WTC11 (cell line): Measurements from ENCODE around the gene TLX2. TPM values are rescaled to one million over a fixed set of nuclear protein-coding genes. Genes with fewer than 3 reads are reported as not detected.

Experiments
- ATAC-seq: fragments of 200-7000 bp; cut with Tn5 transposase; 2 replicates; pipeline ENCODE4 v1.10.0; 2021; ENCODE audit warnings: mild to moderate bottlenecking, moderate library complexity
- CTCF ChIA-PET: fragments of 300-600 bp; sonication (Branson Sonifier 250); formaldehyde crosslinking; loops from one replicate; lab custom pipeline; 2021; ENCODE audit warnings: antibody characterized with exemption; lab: Charles Lee
- POLR2A ChIA-PET: fragments of 350-600 bp; sonication (Branson Sonifier 250); formaldehyde crosslinking; loops from one replicate; lab custom pipeline; 2021; ENCODE audit warnings: antibody characterized with exemption; lab: Charles Lee
- DNase-seq: peaks from one replicate; pipeline ENCODE4 v3.0.0; 2021; ENCODE audit warnings: low spot score
- H3K27ac Mint-ChIP-seq: 2 replicates; pipeline ENCODE4 v1.8.0; 2021; ENCODE audit warnings: mixed read lengths
- H3K27me3 Mint-ChIP-seq: 2 replicates; pipeline ENCODE4 v1.8.0; 2021; ENCODE audit warnings: low read depth, mild to moderate bottlenecking, moderate library complexity, mixed read lengths
- H3K36me3 Mint-ChIP-seq: 2 replicates; pipeline ENCODE4 v1.8.0; 2021; ENCODE audit warnings: mixed read lengths
- H3K4me1 Mint-ChIP-seq: 2 replicates; pipeline ENCODE4 v1.8.0; 2022; ENCODE audit warnings: mixed read lengths
- H3K4me3 Mint-ChIP-seq: 2 replicates; pipeline ENCODE4 v1.8.0; 2021; ENCODE audit warnings: mild to moderate bottlenecking, moderate library complexity, mixed read lengths
- H3K9me3 Mint-ChIP-seq: 2 replicates; pipeline ENCODE4 v1.8.0; 2021; ENCODE audit warnings: mixed read lengths
- E2F5 ChIP-seq: sonication (generic); formaldehyde crosslinking; IDR thresholded peaks from 2 replicates; pipeline ENCODE4 v1.8.1; 2022; ENCODE audit warnings: mild to moderate bottlenecking, moderate library complexity, missing genetic modification reagents
- ELF4 ChIP-seq: sonication (generic); formaldehyde crosslinking; IDR thresholded peaks from 2 replicates; pipeline ENCODE4 v1.8.1; 2022; ENCODE audit warnings: low read depth, mild to moderate bottlenecking, moderate library complexity, missing genetic modification reagents
- ETV6 ChIP-seq: sonication (generic); formaldehyde crosslinking; IDR thresholded peaks from 2 replicates; pipeline ENCODE4 v1.8.1; 2022; ENCODE audit warnings: mild to moderate bottlenecking, missing genetic modification reagents
- GTF2I ChIP-seq: fragments of 250-450 bp; sonication (Bioruptor Pico); conservative IDR thresholded peaks from 2 replicates; pipeline ENCODE4 v1.4.0; 2021; ENCODE audit warnings: mild to moderate bottlenecking
- JAZF1 ChIP-seq: fragments of 250-450 bp; sonication (Bioruptor Pico); IDR thresholded peaks from 2 replicates; pipeline ENCODE4 v1.9.0; 2021; ENCODE audit warnings: moderate library complexity, mild to moderate bottlenecking, inconsistent platforms
- MLX ChIP-seq: sonication (generic); formaldehyde crosslinking; IDR thresholded peaks from 2 replicates; pipeline ENCODE4 v1.8.1; 2023; ENCODE audit warnings: mild to moderate bottlenecking, missing genetic modification reagents, moderate library complexity
- ZNF232 ChIP-seq: sonication (generic); formaldehyde crosslinking; IDR thresholded peaks from 2 replicates; pipeline ENCODE4 v1.8.0; 2022; ENCODE audit warnings: mild to moderate bottlenecking, missing genetic modification reagents
- ZNF317 ChIP-seq: sonication (generic); formaldehyde crosslinking; IDR thresholded peaks from 2 replicates; pipeline ENCODE4 v1.8.1; 2023; ENCODE audit warnings: low read depth, mild to moderate bottlenecking, moderate library complexity, missing genetic modification reagents, borderline replicate concordance
- ZNF396 ChIP-seq: fragments of 250-450 bp; sonication (Bioruptor Pico); IDR thresholded peaks from 2 replicates; pipeline ENCODE4 v1.8.0; 2021; ENCODE audit warnings: mild to moderate bottlenecking, moderate library complexity, borderline replicate concordance
- total RNA-seq: library from RNA; stranded (reverse); gene quantifications from 3 replicates; pipeline ENCODE4 v1.2.3, GENCODE V29; 2021
- TF ChIP-seq, protein P1 (sequence below): sonication (generic); formaldehyde crosslinking; IDR thresholded peaks from 2 replicates; pipeline ENCODE4 v1.8.1; 2022; ENCODE audit warnings: low read depth, missing genetic modification reagents, borderline replicate concordance
- TF ChIP-seq, protein P2 (sequence below): sonication (generic); formaldehyde crosslinking; IDR thresholded peaks from 2 replicates; pipeline ENCODE4 v1.8.0; 2023; ENCODE audit warnings: mild to moderate bottlenecking, missing genetic modification reagents
- TF ChIP-seq, protein P3 (sequence below): fragments of 250-450 bp; sonication (Bioruptor Pico); IDR thresholded peaks from 2 replicates; pipeline ENCODE4 v1.9.0; 2021; ENCODE audit warnings: mild to moderate bottlenecking, borderline replicate concordance
- TF ChIP-seq, protein P4 (sequence below): sonication (generic); formaldehyde crosslinking; conservative IDR thresholded peaks from 2 replicates; pipeline ENCODE4 v1.8.1; 2023; ENCODE audit warnings: mild to moderate bottlenecking, low read depth, missing genetic modification reagents, moderate library complexity
- TF ChIP-seq, protein P5 (sequence below): sonication (generic); formaldehyde crosslinking; conservative IDR thresholded peaks from 2 replicates; pipeline ENCODE4 v1.8.1; 2022; ENCODE audit warnings: mild to moderate bottlenecking, missing genetic modification reagents
- TF ChIP-seq, protein P6 (sequence below): sonication (generic); formaldehyde crosslinking; IDR thresholded peaks from 2 replicates; pipeline ENCODE4 v1.8.1; 2023; ENCODE audit warnings: mild to moderate bottlenecking, missing genetic modification reagents, borderline replicate concordance

The TLX2 gene
- total RNA-seq, 1 experiment from 2014 or later: 0.26 TPM

GRCh38 chr2:74499267-74499939, 14.8 kb upstream of the TLX2 start, which contains the start of gene LBX2:
TSS of gene LBX2 (minus strand) at chr2:74499603. CDS start at chr2:74499537, 66 bp downstream.
- Mint-ChIP-seq H3K27me3 (peaks cover 100% of the 10 kb centered on the region), H3K27ac (no peak within 1 kb of the TSS), H3K36me3 (peaks cover 2% of the 10 kb centered on the region; the same call in 1 of the 2 replicates), H3K4me3 (peak within 1 kb of the TSS; percentile 79), H3K9me3 (no peaks in the 10 kb centered on the region), H3K4me1 (peaks cover 50% of the 10 kb centered on the region)
- peak; percentile 5 for ATAC-seq
- peak; percentile 52 for DNase-seq
- ChIA-PET CTCF (interaction anchor here (0.8 to 6.0 kb wide), 5 partner anchors 16 to 164 kb away, joined by 3 to 43 read pairs (median 5); partner anchors contain the start of genes CCDC142 and TTC31), POLR2A (interaction anchor here (0.6 to 1.5 kb wide), 5 partner anchors 16 to 215 kb away, joined by 3 to 6 read pairs (median 4); partner anchors contain the start of genes CCDC142, TTC31 and WBP1)
- no peak for TF ChIP-seq ZNF317 (CRISPR knock-in tag)
- no peak for TF ChIP-seq ZNF232 (CRISPR knock-in tag)
- no peak for TF ChIP-seq E2F5 (CRISPR knock-in tag)
- no peak for TF ChIP-seq JAZF1 (CRISPR knock-in tag)
- TF ChIP-seq, protein P1, sequence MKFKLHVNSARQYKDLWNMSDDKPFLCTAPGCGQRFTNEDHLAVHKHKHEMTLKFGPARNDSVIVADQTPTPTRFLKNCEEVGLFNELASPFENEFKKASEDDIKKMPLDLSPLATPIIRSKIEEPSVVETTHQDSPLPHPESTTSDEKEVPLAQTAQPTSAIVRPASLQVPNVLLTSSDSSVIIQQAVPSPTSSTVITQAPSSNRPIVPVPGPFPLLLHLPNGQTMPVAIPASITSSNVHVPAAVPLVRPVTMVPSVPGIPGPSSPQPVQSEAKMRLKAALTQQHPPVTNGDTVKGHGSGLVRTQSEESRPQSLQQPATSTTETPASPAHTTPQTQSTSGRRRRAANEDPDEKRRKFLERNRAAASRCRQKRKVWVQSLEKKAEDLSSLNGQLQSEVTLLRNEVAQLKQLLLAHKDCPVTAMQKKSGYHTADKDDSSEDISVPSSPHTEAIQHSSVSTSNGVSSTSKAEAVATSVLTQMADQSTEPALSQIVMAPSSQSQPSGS (CRISPR knock-in tag): no peak
- no peak for TF ChIP-seq ETV6 (CRISPR knock-in tag)
- TF ChIP-seq, protein P2, sequence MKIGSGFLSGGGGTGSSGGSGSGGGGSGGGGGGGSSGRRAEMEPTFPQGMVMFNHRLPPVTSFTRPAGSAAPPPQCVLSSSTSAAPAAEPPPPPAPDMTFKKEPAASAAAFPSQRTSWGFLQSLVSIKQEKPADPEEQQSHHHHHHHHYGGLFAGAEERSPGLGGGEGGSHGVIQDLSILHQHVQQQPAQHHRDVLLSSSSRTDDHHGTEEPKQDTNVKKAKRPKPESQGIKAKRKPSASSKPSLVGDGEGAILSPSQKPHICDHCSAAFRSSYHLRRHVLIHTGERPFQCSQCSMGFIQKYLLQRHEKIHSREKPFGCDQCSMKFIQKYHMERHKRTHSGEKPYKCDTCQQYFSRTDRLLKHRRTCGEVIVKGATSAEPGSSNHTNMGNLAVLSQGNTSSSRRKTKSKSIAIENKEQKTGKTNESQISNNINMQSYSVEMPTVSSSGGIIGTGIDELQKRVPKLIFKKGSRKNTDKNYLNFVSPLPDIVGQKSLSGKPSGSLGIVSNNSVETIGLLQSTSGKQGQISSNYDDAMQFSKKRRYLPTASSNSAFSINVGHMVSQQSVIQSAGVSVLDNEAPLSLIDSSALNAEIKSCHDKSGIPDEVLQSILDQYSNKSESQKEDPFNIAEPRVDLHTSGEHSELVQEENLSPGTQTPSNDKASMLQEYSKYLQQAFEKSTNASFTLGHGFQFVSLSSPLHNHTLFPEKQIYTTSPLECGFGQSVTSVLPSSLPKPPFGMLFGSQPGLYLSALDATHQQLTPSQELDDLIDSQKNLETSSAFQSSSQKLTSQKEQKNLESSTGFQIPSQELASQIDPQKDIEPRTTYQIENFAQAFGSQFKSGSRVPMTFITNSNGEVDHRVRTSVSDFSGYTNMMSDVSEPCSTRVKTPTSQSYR (CRISPR knock-in tag): no peak
- TF ChIP-seq, protein P3, sequence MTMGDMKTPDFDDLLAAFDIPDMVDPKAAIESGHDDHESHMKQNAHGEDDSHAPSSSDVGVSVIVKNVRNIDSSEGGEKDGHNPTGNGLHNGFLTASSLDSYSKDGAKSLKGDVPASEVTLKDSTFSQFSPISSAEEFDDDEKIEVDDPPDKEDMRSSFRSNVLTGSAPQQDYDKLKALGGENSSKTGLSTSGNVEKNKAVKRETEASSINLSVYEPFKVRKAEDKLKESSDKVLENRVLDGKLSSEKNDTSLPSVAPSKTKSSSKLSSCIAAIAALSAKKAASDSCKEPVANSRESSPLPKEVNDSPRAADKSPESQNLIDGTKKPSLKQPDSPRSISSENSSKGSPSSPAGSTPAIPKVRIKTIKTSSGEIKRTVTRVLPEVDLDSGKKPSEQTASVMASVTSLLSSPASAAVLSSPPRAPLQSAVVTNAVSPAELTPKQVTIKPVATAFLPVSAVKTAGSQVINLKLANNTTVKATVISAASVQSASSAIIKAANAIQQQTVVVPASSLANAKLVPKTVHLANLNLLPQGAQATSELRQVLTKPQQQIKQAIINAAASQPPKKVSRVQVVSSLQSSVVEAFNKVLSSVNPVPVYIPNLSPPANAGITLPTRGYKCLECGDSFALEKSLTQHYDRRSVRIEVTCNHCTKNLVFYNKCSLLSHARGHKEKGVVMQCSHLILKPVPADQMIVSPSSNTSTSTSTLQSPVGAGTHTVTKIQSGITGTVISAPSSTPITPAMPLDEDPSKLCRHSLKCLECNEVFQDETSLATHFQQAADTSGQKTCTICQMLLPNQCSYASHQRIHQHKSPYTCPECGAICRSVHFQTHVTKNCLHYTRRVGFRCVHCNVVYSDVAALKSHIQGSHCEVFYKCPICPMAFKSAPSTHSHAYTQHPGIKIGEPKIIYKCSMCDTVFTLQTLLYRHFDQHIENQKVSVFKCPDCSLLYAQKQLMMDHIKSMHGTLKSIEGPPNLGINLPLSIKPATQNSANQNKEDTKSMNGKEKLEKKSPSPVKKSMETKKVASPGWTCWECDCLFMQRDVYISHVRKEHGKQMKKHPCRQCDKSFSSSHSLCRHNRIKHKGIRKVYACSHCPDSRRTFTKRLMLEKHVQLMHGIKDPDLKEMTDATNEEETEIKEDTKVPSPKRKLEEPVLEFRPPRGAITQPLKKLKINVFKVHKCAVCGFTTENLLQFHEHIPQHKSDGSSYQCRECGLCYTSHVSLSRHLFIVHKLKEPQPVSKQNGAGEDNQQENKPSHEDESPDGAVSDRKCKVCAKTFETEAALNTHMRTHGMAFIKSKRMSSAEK (CRISPR knock-in tag): no peak
- TF ChIP-seq GTF2I (CRISPR knock-in tag): no peak
- TF ChIP-seq, protein P4, sequence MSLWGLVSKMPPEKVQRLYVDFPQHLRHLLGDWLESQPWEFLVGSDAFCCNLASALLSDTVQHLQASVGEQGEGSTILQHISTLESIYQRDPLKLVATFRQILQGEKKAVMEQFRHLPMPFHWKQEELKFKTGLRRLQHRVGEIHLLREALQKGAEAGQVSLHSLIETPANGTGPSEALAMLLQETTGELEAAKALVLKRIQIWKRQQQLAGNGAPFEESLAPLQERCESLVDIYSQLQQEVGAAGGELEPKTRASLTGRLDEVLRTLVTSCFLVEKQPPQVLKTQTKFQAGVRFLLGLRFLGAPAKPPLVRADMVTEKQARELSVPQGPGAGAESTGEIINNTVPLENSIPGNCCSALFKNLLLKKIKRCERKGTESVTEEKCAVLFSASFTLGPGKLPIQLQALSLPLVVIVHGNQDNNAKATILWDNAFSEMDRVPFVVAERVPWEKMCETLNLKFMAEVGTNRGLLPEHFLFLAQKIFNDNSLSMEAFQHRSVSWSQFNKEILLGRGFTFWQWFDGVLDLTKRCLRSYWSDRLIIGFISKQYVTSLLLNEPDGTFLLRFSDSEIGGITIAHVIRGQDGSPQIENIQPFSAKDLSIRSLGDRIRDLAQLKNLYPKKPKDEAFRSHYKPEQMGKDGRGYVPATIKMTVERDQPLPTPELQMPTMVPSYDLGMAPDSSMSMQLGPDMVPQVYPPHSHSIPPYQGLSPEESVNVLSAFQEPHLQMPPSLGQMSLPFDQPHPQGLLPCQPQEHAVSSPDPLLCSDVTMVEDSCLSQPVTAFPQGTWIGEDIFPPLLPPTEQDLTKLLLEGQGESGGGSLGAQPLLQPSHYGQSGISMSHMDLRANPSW (CRISPR knock-in tag): no peak
- TF ChIP-seq, protein P5, sequence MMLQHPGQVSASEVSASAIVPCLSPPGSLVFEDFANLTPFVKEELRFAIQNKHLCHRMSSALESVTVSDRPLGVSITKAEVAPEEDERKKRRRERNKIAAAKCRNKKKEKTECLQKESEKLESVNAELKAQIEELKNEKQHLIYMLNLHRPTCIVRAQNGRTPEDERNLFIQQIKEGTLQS (CRISPR knock-in tag): no peak
- TF ChIP-seq MLX (CRISPR knock-in tag): no peak
- TF ChIP-seq ELF4 (CRISPR knock-in tag): no peak
- TF ChIP-seq, protein P6, sequence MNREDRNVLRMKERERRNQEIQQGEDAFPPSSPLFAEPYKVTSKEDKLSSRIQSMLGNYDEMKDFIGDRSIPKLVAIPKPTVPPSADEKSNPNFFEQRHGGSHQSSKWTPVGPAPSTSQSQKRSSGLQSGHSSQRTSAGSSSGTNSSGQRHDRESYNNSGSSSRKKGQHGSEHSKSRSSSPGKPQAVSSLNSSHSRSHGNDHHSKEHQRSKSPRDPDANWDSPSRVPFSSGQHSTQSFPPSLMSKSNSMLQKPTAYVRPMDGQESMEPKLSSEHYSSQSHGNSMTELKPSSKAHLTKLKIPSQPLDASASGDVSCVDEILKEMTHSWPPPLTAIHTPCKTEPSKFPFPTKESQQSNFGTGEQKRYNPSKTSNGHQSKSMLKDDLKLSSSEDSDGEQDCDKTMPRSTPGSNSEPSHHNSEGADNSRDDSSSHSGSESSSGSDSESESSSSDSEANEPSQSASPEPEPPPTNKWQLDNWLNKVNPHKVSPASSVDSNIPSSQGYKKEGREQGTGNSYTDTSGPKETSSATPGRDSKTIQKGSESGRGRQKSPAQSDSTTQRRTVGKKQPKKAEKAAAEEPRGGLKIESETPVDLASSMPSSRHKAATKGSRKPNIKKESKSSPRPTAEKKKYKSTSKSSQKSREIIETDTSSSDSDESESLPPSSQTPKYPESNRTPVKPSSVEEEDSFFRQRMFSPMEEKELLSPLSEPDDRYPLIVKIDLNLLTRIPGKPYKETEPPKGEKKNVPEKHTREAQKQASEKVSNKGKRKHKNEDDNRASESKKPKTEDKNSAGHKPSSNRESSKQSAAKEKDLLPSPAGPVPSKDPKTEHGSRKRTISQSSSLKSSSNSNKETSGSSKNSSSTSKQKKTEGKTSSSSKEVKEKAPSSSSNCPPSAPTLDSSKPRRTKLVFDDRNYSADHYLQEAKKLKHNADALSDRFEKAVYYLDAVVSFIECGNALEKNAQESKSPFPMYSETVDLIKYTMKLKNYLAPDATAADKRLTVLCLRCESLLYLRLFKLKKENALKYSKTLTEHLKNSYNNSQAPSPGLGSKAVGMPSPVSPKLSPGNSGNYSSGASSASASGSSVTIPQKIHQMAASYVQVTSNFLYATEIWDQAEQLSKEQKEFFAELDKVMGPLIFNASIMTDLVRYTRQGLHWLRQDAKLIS: no peak
- TF ChIP-seq ZNF396 (CRISPR knock-in tag): no peak
